SKM-1 (cell line): ENCODE measurements around the gene TAS2R39.

Source experiments
- DNase-seq: peaks from one replicate; lab custom pipeline; 2025; ENCODE audit not compliant: unreplicated experiment; lab: John Stamatoyannopoulos, UW

Gene TAS2R39

GRCh38 chr7:143216151-143216550 is 32.9 kb downstream of the TAS2R39 start:
- no peak for DNase-seq

DNA sequence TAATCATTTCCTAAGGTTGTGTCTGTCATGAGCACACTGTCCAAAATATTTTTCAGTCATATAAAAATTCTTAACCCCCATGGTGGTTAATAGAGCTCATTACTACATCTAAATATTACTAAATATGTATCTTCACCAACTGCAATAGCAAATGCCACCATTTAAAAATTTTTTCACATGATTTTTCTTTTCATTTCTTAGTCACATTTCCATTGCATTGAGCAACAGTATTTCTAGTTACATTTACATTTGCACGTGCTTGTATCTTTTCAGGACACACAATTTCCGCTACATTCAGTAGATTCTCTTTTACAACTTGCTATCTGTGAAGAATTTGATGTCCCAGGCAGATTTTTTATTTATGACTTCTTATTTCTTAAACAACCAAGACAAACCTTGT is 33.5 kb downstream of the TAS2R39 start:
- no peak for DNase-seq

DNA sequence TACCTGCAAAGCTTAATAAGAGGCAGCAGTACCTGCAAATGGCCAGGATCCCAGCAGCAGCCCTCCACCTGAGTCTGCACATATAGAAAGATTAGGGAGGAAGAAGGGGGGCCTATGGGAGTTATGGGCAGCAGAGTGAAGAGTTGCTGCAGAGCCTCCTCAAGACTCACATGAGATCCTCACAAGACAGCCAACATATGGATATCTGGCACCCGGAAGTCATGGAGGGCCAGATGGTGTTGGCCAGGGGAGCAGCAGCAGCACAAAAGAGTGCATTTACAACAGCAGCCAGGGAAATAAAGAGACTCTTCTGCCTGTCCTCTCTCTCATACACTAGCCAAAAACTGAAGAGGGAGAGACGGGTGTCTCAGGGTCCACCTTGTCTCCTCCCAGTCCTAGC is 34.6 kb downstream of the TAS2R39 start:
- DNase-seq, result no peak

- DNase-seq, result no peak
These were observed 38.1 kb downstream of the TAS2R39 start for GRCh38 chr7:143221286-143221685.

- DNase-seq, result no peak
These were observed 38.5 kb downstream of the TAS2R39 start, which contains the start of gene TAS2R40 for GRCh38 chr7:143221737-143222136. Gene TAS2R40, plus strand, starts transcription at chr7:143222037. Its CDS starts 42 bp downstream, at chr7:143222079.

DNA sequence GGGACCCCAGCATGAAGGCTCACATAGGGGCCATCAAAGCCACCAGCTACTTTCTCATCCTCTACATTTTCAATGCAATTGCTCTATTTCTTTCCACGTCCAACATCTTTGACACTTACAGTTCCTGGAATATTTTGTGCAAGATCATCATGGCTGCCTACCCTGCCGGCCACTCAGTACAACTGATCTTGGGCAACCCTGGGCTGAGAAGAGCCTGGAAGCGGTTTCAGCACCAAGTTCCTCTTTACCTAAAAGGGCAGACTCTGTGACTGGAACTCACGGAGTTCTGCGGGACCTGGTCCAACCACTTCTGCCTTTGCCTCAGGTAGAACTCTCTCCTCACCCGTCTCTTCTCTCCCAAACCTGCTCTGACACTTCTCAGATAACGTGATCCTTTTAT is 39.6 kb downstream of the TAS2R39 start:
- peak; percentile 85 for DNase-seq

DNA sequence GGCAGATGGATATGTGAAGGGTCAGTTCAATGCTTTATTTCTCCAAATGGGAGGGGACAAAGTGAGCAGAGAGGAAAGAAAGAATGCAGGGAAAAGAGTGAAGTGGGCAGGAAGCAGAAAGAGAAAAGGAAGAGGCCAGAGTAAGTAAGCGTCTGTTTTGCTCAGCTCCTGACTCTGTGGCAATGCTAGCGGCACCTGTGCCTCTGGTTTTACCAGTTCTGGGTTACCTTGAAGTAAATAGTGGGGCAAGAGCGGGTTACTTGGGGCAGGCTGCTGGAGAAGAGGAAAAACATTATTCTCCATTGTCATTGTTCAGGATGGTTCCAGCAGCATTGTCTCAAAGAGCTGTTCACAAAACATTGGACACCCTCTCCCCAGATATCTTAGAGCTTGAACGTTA is 40.6 kb downstream of the TAS2R39 start:
- DNase-seq, result no peak

GRCh38 chr7:143225047-143225446 is 41.8 kb downstream of the TAS2R39 start:
- no peak for DNase-seq

- DNase-seq, result no peak
These were observed 44.6 kb downstream of the TAS2R39 start for GRCh38 chr7:143227806-143228205.

DNA sequence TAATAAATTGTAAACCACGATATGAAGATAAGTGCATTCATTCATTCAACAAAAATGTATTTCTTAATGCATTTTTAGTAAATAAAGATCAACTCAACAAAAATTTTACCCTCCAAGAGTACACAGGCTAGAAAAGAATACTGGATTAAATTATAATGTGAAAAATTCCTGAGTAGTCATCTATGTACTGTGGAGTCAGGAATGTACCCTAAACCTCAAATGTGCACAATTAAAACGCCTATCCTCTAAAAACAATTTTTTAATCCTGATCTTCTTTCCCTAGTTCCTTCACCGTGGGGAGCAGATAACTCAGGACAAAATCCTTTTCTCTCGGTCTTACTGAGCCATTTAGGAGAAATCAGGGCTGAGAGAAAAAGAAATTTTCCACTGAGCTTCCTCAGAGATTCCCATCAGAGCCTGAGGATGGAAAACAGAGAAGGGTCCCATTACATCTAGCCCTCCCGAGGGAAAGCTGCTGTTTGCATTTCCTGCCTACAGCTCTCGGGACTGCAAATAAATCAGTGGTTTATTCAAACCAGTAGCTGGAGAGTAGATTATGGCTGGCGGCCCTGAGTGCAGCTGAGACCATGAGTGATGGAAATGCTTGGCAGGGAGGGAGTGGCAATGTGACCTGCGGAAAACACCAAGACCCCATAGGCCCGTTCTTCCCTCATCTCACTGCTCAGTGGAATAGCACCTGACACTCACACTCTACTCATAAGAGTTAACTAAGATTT is 46.0 kb downstream of the TAS2R39 start:
- DNase-seq, result no peak

GRCh38 chr7:143230602-143231457 is 47.6 kb downstream of the TAS2R39 start:
- no peak for DNase-seq
